ENCODE results near the gene TSPAN17.

Gene TSPAN17

DNA sequence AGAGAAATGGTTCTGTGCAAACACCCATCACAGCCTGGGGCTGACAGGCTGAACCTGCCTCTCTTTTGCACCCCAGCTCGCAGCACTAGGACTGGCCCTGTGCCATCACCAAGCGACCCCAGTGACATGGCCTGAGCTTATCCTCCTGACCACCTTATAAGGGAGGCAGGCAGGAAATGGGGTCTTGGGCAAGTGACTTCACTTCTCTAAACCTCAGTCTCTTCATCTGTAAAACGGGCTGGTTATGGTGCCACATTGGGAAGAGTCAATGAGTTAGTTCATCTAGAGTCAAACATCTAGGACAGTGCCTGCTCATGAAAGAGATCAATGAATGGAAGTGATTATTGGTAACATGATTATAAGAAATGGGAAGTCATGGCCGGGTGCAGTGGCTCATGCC, 23.1 kb upstream of the TSPAN17 start:
- no peak for DNase-seq

DNA sequence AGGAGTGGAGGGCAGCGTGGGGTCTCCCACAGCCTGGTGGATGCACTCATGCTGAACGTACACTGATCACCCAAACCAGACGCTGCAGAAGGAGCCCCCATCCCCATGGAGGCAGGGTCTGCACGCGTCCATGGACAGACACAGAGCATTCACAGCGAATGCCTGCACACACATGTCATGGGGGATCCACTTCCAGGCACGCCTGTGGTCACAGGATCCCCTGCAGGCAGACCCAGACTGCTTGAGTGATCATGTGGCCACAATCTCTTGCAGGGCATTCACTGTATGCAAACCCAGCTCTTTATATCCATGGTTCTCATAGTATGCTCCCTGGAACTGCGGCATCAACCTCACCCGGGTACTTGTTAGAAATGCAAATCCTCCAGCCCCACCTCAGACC, 22.3 kb upstream of the TSPAN17 start:
- DNase-seq: no peak

DNA sequence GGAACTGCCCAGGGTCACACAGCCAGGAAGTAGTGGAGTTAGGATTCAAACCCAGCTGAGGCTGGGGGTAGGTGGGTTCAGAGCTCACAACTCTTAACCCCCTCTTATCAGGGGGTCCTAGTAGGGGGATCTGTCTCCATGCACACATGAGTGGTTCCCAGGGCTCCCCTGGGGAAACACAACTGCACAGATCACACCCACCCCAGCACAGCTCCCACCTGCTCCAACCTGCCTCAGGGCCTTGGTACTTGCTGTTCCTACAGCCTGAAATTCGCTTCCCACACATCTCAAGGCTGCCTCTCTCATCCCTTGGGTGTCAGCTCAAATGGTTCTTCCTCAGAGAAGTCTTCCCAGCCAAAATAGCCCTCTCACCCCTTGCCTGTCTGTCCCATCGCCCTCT, 21.8 kb upstream of the TSPAN17 start:
- no peak for DNase-seq

GRCh38 chr5:176625966-176626875, 21.1 kb upstream of the TSPAN17 start:
- DNase-seq: no peak

DNA sequence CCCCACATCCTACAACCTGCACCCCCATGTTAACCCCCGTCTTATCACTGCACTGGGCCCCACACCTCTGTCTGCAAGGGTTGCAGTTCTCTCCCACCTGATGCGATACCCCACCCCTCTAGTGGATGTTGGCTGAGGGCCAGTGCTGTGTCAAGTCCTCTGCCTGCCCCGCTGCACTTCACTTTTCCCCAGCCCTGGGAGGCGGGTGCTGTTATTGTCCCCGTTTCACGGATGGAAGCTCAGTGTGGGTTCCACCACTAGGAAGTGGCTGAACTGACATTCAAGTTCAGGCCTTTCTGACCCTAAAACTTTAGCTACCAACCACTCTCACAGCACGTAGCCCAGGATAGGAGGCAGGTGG, 20.4 kb upstream of the TSPAN17 start:
- DNase-seq: no peak

- DNase-seq: no peak
Observed at GRCh38 chr5:176627582-176627981, 19.7 kb upstream of the TSPAN17 start.

GRCh38 chr5:176628406-176629228, 18.7 kb upstream of the TSPAN17 start:
- no peak for DNase-seq

DNA sequence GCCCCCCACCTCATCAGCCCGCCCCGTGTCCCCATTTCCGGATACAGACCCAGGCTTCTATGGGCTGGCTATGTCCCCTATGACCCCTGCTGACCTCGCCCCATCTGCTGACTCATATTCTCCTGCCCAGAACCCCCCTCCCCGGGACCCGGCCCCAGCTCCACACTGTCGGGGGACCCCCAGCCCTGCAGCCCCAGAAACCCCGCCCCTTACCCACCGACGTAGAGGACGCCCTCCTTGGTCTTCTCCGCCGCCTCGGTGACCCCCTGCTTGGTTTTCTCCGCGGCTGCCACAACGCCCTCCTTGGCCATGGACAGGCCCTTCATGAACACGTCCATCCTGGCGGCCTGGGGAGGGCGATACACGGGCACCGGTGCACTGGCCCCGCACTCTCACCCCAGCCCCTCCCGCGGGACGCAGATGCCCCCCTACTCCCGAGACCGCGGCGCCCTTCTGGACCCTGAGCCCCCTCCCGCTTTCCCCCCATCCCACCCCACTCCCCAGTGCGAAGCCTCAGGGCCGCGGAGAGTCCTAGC, 17.9 kb upstream of the TSPAN17 start:
- DNase-seq: no peak

DNA sequence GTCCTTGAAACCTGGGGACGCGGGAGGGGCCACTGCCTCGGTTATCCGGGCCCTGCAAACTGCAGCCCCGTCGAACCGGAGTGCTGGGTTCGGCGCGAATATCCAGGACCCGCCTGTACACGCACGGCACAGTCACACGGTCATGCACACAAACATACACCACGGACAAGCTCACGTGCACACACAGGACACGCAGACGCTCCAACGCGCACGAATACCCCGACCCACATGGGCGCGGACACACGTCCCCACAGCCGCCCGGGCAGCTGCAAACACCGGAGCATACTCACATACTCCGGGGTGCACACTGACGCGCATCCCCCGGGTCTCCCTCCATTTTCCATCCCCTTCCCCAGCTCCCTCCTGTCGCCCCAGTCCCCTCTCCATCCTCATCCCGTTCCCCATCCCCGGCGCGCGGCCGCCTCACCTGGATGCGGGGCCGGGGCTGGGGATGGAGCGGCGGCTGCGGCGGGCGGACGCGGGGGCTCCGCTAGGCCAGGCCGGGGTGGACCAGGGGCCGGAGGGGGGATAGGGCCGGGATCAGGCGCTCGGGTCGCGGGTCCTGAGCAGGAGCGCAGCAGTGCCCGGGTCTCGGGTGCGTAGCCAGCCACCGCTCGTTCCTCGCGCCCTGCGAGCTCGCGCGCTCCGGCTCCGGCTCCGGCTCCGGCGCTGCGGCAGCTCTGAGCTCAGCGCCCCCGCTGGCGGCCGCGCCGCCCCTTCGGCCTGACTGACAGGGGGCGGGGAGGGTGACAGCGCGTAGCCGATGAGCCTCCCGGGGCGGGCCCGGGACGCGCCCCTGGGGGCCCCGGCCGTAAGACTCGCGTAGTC, 17.2 kb upstream of the TSPAN17 start, which contains the start of the genes EIF4E1B and SNCB:
Gene EIF4E1B (plus strand): TSS at position 823 of the 828 bp plus-strand sequence. CDS start 12,113 bp downstream, outside the sequence.
Gene SNCB (minus strand): TSS at position 682 of the 828 bp plus-strand sequence. CDS start 880 bp downstream, outside the sequence.
- peak; percentile 31 for DNase-seq

- DNase-seq: no peak
Observed at GRCh38 chr5:176630681-176631222, 16.5 kb upstream of the TSPAN17 start.

DNA sequence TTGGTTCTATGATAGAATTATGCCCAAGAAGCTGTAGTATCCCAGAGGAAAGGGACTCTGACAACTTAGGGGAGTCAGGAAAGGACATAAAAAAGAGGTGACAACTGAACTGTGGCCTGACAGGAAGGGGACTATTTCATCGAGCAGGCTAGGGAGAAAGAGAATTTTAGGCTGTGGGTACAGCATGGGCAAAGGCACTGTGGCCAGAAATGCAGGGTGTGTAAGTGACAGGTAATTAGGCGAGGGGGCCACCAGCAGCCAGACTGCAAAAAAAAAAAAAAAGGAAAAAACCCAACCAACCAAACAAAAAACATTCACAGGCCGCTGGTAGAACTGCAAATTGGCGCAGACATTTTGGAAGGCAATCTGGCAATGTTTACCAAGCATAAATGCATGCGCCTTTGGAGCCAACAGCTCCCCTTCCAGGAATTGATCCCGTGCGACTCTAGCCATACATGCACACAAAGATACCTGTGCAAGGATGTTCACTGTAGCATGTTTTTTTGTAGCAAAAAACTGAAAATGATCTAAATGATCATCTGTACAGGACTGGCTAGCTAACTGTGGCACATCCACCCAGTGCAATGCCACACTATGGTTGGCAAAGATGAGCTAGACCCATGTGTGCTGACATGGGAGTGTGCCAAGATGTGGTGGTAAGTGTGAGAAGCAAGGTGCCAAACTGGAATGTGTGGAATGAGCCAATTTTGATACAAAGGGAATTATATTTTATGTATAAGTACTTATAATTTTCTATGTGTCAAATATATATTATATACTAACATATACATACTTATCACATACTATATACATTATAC, 15.7 kb upstream of the TSPAN17 start:
- DNase-seq: no peak

GRCh38 chr5:176632745-176633144, 14.5 kb upstream of the TSPAN17 start:
- DNase-seq: no peak

DNA sequence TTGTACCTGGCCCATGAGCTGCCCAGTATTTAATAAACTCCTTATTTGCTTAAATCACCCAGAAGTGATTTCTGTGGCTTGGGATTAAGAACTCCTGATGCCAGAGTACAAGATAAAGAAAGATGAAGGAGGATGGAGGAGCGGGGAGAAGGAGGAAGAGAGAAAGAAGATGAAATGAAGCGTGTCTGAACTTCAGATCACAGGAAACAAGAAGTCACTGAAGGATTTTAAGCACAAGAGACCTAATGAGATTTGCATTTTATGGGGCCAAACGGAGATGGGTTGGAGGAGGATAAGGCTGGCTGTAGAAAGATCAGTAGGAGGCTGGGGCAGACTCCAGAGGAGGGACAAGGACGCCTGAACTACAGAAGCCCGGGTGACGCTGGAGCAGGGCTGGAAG, 13.7 kb upstream of the TSPAN17 start:
- DNase-seq: no peak

DNA sequence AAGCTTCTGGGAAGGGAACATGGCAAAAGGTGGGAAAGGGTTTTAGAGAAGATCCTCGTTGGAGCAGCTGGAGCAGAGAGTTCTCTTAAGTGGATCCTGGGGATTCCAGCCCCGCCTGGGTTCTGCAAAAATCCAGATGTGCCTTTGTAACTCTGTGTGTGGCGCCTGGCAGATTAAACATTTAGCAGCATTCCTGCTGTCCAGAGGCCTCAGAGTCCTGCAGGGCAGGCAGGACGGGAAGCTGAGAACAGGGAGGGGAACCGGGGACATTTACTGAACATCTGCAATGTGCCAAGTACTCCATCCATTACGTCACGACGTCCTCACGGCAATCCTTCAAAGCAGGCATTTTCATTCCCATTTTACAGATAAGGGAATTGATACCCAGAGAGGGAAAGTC, 10.9 kb upstream of the TSPAN17 start:
- no peak for DNase-seq

- DNase-seq: no peak
Observed at GRCh38 chr5:176637556-176637955, 9.7 kb upstream of the TSPAN17 start.

DNA sequence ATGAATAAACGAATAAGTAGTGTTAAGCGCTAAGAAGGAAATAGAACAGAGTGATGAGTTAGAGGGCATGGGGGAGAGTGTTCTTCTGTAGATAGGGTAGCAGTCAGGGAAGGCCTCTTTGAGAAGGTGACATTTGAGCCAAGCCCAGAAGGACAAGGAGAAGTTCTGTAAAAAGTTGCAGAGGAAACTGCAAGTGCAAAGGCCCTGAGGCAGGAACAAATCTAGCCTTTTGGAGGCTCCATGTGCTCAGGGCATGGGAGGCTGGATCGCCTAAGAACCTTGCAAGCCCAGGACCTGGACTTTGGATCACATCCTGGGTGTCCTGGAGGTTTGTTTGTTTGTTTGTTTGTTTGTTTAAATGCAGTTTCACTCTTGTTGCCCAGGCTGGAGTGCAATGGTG, 8.8 kb upstream of the TSPAN17 start:
- no peak for DNase-seq

- no peak for DNase-seq
Observed at GRCh38 chr5:176639208-176639607, 8.1 kb upstream of the TSPAN17 start.

DNA sequence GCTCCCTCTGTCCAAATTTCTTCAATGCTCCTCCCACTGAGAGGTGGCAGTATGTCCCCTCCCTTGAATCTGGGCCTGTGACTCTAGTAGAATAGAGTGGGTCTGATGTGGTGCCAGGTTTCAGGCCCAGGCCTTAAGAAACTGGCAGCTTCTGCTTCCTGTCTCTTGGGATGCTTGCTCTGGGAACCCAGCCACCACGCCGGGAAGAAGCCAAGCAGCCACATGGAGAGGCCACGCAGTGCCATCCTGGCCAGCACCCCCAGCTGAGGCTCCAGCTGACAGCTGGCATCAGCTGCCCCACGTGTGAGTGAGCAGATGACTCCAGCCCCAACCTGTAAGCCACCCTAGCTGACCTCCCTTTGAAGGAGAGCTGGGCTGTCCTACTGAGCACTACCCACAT, 7.3 kb upstream of the TSPAN17 start:
- DNase-seq: no peak

DNA sequence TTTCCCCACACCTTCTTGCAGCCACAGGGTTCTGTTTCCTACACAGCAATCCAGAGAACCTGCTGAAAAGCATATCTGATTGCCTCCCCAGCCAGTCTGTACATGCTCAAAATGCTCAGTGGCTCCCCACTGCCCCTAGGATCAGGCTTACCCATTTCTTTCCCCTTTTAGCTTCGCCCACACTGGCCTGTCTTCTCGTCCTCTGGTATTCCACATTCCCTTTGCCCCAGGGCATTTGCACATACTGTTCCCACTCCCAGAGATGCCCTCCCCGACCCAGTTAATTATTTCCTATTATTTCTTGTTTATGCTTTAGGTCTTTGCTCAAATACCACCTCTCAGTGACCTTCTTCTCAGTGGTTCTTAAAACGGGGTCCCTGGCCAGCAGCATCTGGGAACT, 6.7 kb upstream of the TSPAN17 start:
- no peak for DNase-seq

DNA sequence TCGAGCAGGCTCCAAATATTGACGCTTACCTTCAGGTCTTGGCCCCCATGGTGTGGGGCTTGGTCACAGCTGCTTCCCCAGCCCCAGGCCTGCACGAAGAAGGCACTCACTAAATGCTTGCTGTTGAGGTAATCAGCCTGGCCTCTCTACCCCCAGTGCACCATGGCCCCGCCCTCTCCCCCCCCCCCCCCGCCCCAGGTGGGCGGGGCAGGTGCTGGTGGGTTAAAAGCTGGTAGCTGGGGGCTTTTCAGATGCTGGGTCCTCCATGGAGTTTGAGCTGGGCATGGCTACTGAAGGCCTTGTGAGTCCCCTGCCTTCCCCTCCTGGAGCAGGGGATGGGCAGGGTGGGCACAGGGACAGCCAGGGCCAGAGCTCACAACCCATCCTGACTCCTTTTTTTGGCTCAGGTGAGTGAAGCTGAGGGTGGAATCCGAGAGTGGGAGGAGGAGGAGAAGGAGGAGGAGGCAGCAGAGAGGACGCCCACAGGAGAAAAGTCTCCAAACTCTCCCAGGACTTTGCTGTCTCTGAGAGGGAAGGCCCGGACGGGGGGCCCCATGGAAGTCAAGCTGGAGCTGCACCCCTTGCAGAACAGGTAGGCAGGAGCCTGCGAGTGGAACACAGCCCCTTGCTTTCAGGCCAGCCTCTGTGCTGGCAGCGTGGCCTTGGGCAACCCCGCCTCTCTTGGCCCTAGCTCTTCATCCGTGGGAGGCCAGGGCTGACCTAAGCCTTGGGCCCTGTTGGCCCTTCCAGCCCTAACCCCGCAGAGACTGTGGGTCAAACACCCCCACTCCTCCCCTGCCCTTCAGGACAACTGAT, 4.4 kb upstream of the TSPAN17 start:
- DNase-seq: no peak

Measured in NCI-H1436 (cell line).